Measurements from ENCODE around the gene LYST. TPM values are rescaled to one million over a fixed set of nuclear protein-coding genes. Genes with fewer than 3 reads are reported as not detected.

Gene LYST
- total RNA-seq, 2 experiments from 2014 or later: 90.8 to 92.1 TPM

GRCh38 chr1:235844776-235845175, 21.9 kb downstream of the LYST start:
- ChIA-PET CTCF (interaction anchor here (1.6 kb wide), 1 partner anchor 127 kb away, joined by 3 read pairs; no protein-coding TSS in a partner anchor), POLR2A (no interaction called here)

- POLR2A ChIA-PET: interaction anchor here (0.6 kb wide), 1 partner anchor 121 kb away, joined by 6 read pairs; no protein-coding TSS in a partner anchor
- CTCF ChIA-PET: interaction anchor here (0.6 to 1.8 kb wide), 4 partner anchors 9 to 128 kb away, joined by 3 to 8 read pairs (median 4); no protein-coding TSS in a partner anchor
These were observed 23.2 kb downstream of the LYST start for GRCh38 chr1:235843461-235843961.

GRCh38 chr1:235841938-235842545, 24.7 kb downstream of the LYST start:
- POLR2A ChIA-PET: no interaction called here
- CTCF ChIA-PET: interaction anchor here (0.6 to 1.8 kb wide), 2 partner anchors 20 to 129 kb away, joined by 3 to 8 read pairs; no protein-coding TSS in a partner anchor

- CTCF ChIA-PET: interaction anchor here (2.0 kb wide), 1 partner anchor 134 kb away, joined by 9 read pairs; no protein-coding TSS in a partner anchor
- POLR2A ChIA-PET: interaction anchor here (0.7 kb wide), 1 partner anchor 334 kb away, joined by 5 read pairs; the partner anchor contains the start of gene B3GALNT2
These were observed 28.7 kb downstream of the LYST start for GRCh38 chr1:235838021-235838420.

GRCh38 chr1:235835226-235835625, 31.5 kb downstream of the LYST start:
- CTCF ChIA-PET: interaction anchor here (1.0 kb wide), 1 partner anchor 8 kb away, joined by 4 read pairs; no protein-coding TSS in a partner anchor
- POLR2A ChIA-PET: no interaction called here

- ChIA-PET CTCF (interaction anchor here (0.5 to 1.0 kb wide), 3 partner anchors 9 to 219 kb away, joined by 3 to 4 read pairs (median 4); no protein-coding TSS in a partner anchor), POLR2A (no interaction called here)
These were observed 32.1 kb downstream of the LYST start for GRCh38 chr1:235834620-235835019.

- ChIA-PET CTCF (no interaction called here), POLR2A (no interaction called here)
These were observed 34.7 kb downstream of the LYST start for GRCh38 chr1:235832011-235832410.

GRCh38 chr1:235831148-235831547, 35.6 kb downstream of the LYST start:
- CTCF ChIA-PET: interaction anchor here (0.6 to 0.8 kb wide), 2 partner anchors 35 to 163 kb away, joined by 3 read pairs; no protein-coding TSS in a partner anchor
- POLR2A ChIA-PET: no interaction called here

- ChIA-PET POLR2A (no interaction called here), CTCF (no interaction called here)
These were observed 40.4 kb downstream of the LYST start for GRCh38 chr1:235826102-235826854.

GRCh38 chr1:235825229-235825628, 41.5 kb downstream of the LYST start:
- ChIA-PET CTCF (no interaction called here), POLR2A (no interaction called here)

- CTCF ChIA-PET: no interaction called here
- POLR2A ChIA-PET: no interaction called here
These were observed 43.0 kb downstream of the LYST start for GRCh38 chr1:235823684-235824083.

GRCh38 chr1:235822685-235823084, 44.0 kb downstream of the LYST start:
- CTCF ChIA-PET: no interaction called here

GRCh38 chr1:235821361-235821981, 45.2 kb downstream of the LYST start:
- ChIA-PET POLR2A (no interaction called here), CTCF (no interaction called here)

More at GRCh38 chr1:235822685-235823084, 44.0 kb downstream of the LYST start:
- POLR2A ChIA-PET: no interaction called here

- CTCF ChIA-PET: interaction anchor here (0.6 kb wide), 1 partner anchor 159 kb away, joined by 3 read pairs; no protein-coding TSS in a partner anchor
These were observed 46.6 kb downstream of the LYST start for GRCh38 chr1:235820061-235820460.

GRCh38 chr1:235818632-235819136, 48.0 kb downstream of the LYST start:
- CTCF ChIA-PET: no interaction called here

More at GRCh38 chr1:235820061-235820460, 46.6 kb downstream of the LYST start:
- POLR2A ChIA-PET: no interaction called here

GRCh38 chr1:235817101-235817728, 49.5 kb downstream of the LYST start:
- ChIA-PET POLR2A (no interaction called here), CTCF (no interaction called here)

More at GRCh38 chr1:235818632-235819136, 48.0 kb downstream of the LYST start:
- POLR2A ChIA-PET: no interaction called here

- ChIA-PET POLR2A (no interaction called here), CTCF (no interaction called here)
These were observed 56.9 kb downstream of the LYST start for GRCh38 chr1:235809688-235810397.

- POLR2A ChIA-PET: no interaction called here
- CTCF ChIA-PET: no interaction called here
These were observed 58.5 kb downstream of the LYST start for GRCh38 chr1:235808223-235808622.

GRCh38 chr1:235806123-235806522, 60.6 kb downstream of the LYST start:
- CTCF ChIA-PET: no interaction called here
- POLR2A ChIA-PET: no interaction called here

Measured in activated CD8-positive, alpha-beta memory T cell treated with anti-CD3 and anti-CD28 coated beads for 36 hours (primary cell).